OCI-LY3 (cell line): ENCODE results near the gene SPIN3.
"Not testable (repeated sequence)": the region's sequence is repeated elsewhere in the genome, so short reads cannot be mapped to it uniquely, and the experiment has no call there.

ENCODE experiments used
- H2AFZ ChIP-seq: fragments of 200-600, 300-600 bp; shearing (Covaris generic); 2 replicates; pipeline ENCODE4 v1.6.0; 2014; ENCODE audit warnings: antibody characterized with exemption, low read depth, low read length
- H3K27ac ChIP-seq: fragments of 200-600, 300-600 bp; sonication (generic); 2 replicates; pipeline ENCODE4 v1.5.1; 2014; ENCODE audit warnings: mild to moderate bottlenecking, low read length, moderate library complexity, mixed read lengths
- H3K27me3 ChIP-seq: fragments of 200-600, 300-600 bp; sonication (generic); 2 replicates; pipeline ENCODE4 v1.6.1; 2014; ENCODE audit warnings: low read depth, low read length, mixed read lengths
- H3K36me3 ChIP-seq: fragments of 200-600, 300-600 bp; sonication (generic); replicated peaks from 2 replicates; pipeline ENCODE3; 2014; ENCODE audit warnings: low read depth, low read length, mixed read lengths
- H3K4me1 ChIP-seq: fragments of 300-600, 200-600 bp; sonication (generic); 2 replicates; pipeline ENCODE4 v1.6.1; 2014; ENCODE audit warnings: low read length, mixed read lengths
- H3K4me2 ChIP-seq: fragments of 200-600, 300-600 bp; sonication (generic); 2 replicates; pipeline ENCODE4 v1.6.1; 2014; ENCODE audit warnings: low read length, mixed read lengths
- H3K4me3 ChIP-seq: fragments of 300-600, 200-600 bp; sonication (generic); 2 replicates; pipeline ENCODE4 v1.5.1; 2014; ENCODE audit warnings: antibody characterized with exemption, mild to moderate bottlenecking, low read length, moderate library complexity
- H3K79me2 ChIP-seq: fragments of 300-600, 200-600 bp; shearing (Covaris generic); 2 replicates; pipeline ENCODE4 v1.6.1; 2014; ENCODE audit warnings: mild to moderate bottlenecking, low read length, mixed read lengths
- H3K9ac ChIP-seq: fragments of 300-600, 200-600 bp; shearing (Covaris generic); 2 replicates; pipeline ENCODE4 v1.6.0; 2014; ENCODE audit warnings: mild to moderate bottlenecking, low read length, moderate library complexity
- H3K9me3 ChIP-seq: fragments of 200-600, 300-600 bp; shearing (Covaris generic); 2 replicates; pipeline ENCODE4 v1.6.1; 2014; ENCODE audit warnings: low read length, mixed read lengths; ENCODE audit not compliant: insufficient read depth
- H4K20me1 ChIP-seq: fragments of 200-600, 300-600 bp; sonication (generic); 2 replicates; pipeline ENCODE4 v1.6.1; 2016; ENCODE audit warnings: low read length, mixed read lengths; ENCODE audit not compliant: insufficient read depth
- EZH2phosphoT487 ChIP-seq: fragments of 200-600 bp; shearing (Covaris generic); IDR thresholded peaks from 2 replicates; pipeline ENCODE4 v1.6.1; 2018; ENCODE audit warnings: antibody characterized with exemption, mixed run types, low read depth
- TF ChIP-seq, protein P1 (sequence below): fragments of 200-600, 300-600 bp; sonication (generic); IDR thresholded peaks from 2 replicates; pipeline ENCODE4 v1.5.1; 2014; ENCODE audit warnings: antibody characterized with exemption, low read length, low read depth

SPIN3 gene

DNA sequence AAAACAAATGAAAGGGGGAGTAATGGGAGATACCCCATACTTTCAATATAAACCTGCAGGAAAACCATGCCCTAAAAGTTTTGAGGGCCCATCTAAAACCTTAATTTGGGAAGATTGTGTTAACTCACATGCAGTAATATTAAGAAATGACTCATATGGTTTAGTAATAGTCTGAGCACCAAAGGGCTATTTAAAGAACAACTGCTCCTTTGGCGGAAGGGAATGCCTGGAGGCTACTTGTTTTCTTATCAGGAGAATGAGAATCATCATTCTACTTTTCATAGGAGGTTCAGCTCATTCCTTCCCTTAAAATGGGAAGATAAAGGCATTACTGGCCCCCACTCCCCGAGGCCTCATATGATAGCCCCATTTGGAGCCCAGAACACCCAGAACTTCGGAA is 47.6 kb downstream of the SPIN3 start:
- no peaks in the 10 kb centered on the region for H4K20me1 ChIP-seq
- H3K4me1 ChIP-seq: no peaks in the 10 kb centered on the region
- no peaks in the 10 kb centered on the region for H3K9me3 ChIP-seq
- no peaks in the 10 kb centered on the region for H3K79me2 ChIP-seq
- no peaks in the 10 kb centered on the region for H3K36me3 ChIP-seq
- TF ChIP-seq, protein P1, sequence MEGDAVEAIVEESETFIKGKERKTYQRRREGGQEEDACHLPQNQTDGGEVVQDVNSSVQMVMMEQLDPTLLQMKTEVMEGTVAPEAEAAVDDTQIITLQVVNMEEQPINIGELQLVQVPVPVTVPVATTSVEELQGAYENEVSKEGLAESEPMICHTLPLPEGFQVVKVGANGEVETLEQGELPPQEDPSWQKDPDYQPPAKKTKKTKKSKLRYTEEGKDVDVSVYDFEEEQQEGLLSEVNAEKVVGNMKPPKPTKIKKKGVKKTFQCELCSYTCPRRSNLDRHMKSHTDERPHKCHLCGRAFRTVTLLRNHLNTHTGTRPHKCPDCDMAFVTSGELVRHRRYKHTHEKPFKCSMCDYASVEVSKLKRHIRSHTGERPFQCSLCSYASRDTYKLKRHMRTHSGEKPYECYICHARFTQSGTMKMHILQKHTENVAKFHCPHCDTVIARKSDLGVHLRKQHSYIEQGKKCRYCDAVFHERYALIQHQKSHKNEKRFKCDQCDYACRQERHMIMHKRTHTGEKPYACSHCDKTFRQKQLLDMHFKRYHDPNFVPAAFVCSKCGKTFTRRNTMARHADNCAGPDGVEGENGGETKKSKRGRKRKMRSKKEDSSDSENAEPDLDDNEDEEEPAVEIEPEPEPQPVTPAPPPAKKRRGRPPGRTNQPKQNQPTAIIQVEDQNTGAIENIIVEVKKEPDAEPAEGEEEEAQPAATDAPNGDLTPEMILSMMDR: no peak
- TF ChIP-seq EZH2phosphoT487: no peak
- H3K4me2 ChIP-seq: no peak overlapping the region
- H3K27ac ChIP-seq: no peak overlapping the region
- H3K4me3 ChIP-seq: no peak overlapping the region
- no peak overlapping the region for H3K9ac ChIP-seq
- H2AFZ ChIP-seq: no peak overlapping the region
- no peaks in the 10 kb centered on the region for H3K27me3 ChIP-seq

DNA sequence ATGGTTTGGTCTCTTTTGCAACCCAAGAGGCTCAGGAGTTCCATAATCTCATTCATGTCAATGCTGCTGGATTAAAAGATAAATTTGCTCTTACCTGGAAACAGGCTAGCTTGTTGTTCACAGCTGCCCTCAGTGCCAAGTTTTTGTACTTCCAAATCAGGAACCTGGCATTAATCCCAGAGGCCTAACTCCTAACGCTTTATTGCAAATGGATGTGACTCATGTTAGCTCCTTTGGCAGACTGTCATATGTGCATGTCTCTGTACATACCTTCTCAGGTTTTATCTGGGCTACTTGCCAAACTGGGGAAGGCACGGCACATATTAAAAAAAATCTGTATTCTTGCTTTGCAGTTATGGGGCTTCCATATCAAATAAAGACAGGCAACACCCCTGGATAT is 49.1 kb downstream of the SPIN3 start:
- not testable (repeated sequence) for H3K9ac ChIP-seq, H3K79me2 ChIP-seq, H3K9me3 ChIP-seq, H3K27me3 ChIP-seq, H3K36me3 ChIP-seq, H3K27ac ChIP-seq, H2AFZ ChIP-seq, H3K4me2 ChIP-seq, H3K4me1 ChIP-seq, H4K20me1 ChIP-seq, H3K4me3 ChIP-seq

DNA sequence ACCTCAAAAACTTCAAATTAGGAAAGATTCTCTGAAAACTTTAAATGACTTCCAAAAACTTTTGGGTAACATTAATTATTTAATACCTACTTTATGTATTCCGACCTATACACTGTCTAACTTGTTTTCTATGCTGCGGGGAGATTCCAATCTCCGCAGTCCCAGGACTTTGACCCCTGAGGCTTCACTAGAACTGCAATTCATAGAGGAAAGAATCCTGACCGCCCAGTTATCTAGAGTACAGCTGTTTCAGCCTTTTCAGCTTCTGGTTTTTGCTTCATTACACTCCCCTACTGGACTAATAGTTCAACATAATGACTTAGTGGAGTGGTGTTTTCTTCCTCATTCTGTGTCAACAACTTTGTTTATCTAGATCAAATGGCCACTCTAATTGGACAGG is 50.1 kb downstream of the SPIN3 start:
- H3K4me1 ChIP-seq, H3K4me2 ChIP-seq, H3K79me2 ChIP-seq, H3K9me3 ChIP-seq, H3K27me3 ChIP-seq, H3K9ac ChIP-seq, H3K27ac ChIP-seq, H2AFZ ChIP-seq, H4K20me1 ChIP-seq, H3K36me3 ChIP-seq, H3K4me3 ChIP-seq: not testable (repeated sequence)

DNA sequence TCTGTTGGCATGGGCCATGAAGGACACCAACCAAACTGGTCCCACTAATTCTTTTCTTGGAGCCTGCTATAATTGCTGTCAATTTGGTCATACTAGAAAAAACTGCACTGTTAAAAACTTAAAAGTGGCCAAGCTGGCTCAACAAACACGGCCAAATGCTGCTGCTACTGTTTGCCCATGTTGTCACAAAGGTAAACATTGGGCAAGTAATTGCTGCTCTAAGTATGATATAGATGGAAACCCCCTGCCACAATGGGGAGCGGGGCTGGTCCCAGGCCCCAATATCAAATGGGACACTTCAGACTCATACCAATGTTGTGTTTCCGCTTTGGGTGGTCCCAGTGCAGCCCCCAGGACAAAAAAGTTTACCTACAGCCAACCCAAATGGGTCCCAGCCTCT is 52.1 kb downstream of the SPIN3 start:
- H2AFZ ChIP-seq: no peak overlapping the region
- no peaks in the 10 kb centered on the region for H3K36me3 ChIP-seq
- H3K27me3 ChIP-seq: no peaks in the 10 kb centered on the region
- H3K4me3 ChIP-seq: no peak overlapping the region
- H3K9me3 ChIP-seq: no peaks in the 10 kb centered on the region
- H3K9ac ChIP-seq: no peak overlapping the region
- H3K27ac ChIP-seq: no peak overlapping the region
- no peaks in the 10 kb centered on the region for H4K20me1 ChIP-seq
- TF ChIP-seq, protein P1: no peak
- no peak for TF ChIP-seq EZH2phosphoT487
- H3K79me2 ChIP-seq: no peaks in the 10 kb centered on the region
- H3K4me2 ChIP-seq: no peak overlapping the region
- no peaks in the 10 kb centered on the region for H3K4me1 ChIP-seq
